Measurements from ENCODE around the gene CXCL16.

GRCh38 chr17:4788807-4789700 lies 49.3 kb upstream of the CXCL16 start, which contains the start of gene GLTPD2:
- no peak for TF ChIP-seq GATA2 (IDR thresholded peaks at IDR 0.05; ENCODE audit: low read depth, low read length)
- no peak for TF ChIP-seq GATA3 (IDR thresholded peaks at IDR 0.05; ENCODE audit: low read depth, low read length)
